PC-9 (cell line): ENCODE measurements around the gene LYPLA2. TPM values are rescaled to one million over a fixed set of nuclear protein-coding genes. Genes with fewer than 3 reads are reported as not detected.

ENCODE experiments used
- BruUV-seq: library from RNA; stranded (reverse); fragments of 400-500 nt; replicated peaks from 2 replicates; lab custom pipeline; 2021; lab: Mats Ljungman, UMichigan
- CTCF ChIA-PET: fragments of 300-600 bp; sonication (Branson Sonifier 250); formaldehyde crosslinking; loops from one replicate; lab custom pipeline; 2022; ENCODE audit warnings: antibody characterized with exemption; lab: Charles Lee
- POLR2A ChIA-PET: fragments of 300-600 bp; sonication (Branson Sonifier 250); formaldehyde crosslinking; loops from one replicate; lab custom pipeline; 2022; ENCODE audit warnings: antibody characterized with exemption; ENCODE audit not compliant: unreplicated experiment; lab: Charles Lee
- DNase-seq, 2 experiments: peaks; one replicate each; pipeline versions ENCODE4 v3.0.0 to v3.0.0-alpha.2; 2015 to 2022; ENCODE audit warnings: mixed read lengths in 1 of 2
- H2AFZ ChIP-seq: fragments of 200-600 bp; sonication (generic); 2 replicates; pipeline ENCODE4 v1.8.1; 2017; ENCODE audit warnings: antibody characterized with exemption
- H3F3A ChIP-seq: fragments of 200-600 bp; sonication (generic); 2 replicates; pipeline ENCODE4 v1.8.1; 2017; ENCODE audit warnings: antibody characterized with exemption, mild to moderate bottlenecking, low read depth; ENCODE audit not compliant: insufficient read depth
- H3K27ac ChIP-seq: fragments of 200-600 bp; sonication (generic); 2 replicates; pipeline ENCODE4 v1.6.1; 2016; ENCODE audit warnings: mixed run types
- H3K27me3 ChIP-seq: fragments of 200-600 bp; sonication (generic); 2 replicates; pipeline ENCODE4 v1.6.1; 2016; ENCODE audit warnings: low read depth, mixed run types; ENCODE audit not compliant: insufficient read depth
- H3K36me3 ChIP-seq: fragments of 200-600 bp; sonication (generic); 2 replicates; pipeline ENCODE4 v1.6.1; 2016; ENCODE audit warnings: low read depth, mixed run types
- H3K4me1 ChIP-seq: fragments of 200-600 bp; sonication (generic); replicated peaks from 2 replicates; pipeline ENCODE4 v1.6.1; 2016; ENCODE audit warnings: mixed run types; ENCODE audit not compliant: insufficient read depth
- H3K4me2 ChIP-seq: fragments of 200-600 bp; sonication (generic); 2 replicates; pipeline ENCODE4 v1.6.1; 2017; ENCODE audit warnings: mixed run types
- H3K4me3 ChIP-seq: fragments of 200-600 bp; sonication (generic); 2 replicates; pipeline ENCODE4 v1.6.1; 2016; ENCODE audit warnings: mixed run types
- H3K79me2 ChIP-seq: fragments of 200-600 bp; sonication (generic); 2 replicates; pipeline ENCODE4 v1.6.1; 2017; ENCODE audit warnings: low read depth, mixed run types
- H3K9me2 ChIP-seq: fragments of 200-600 bp; sonication (generic); 2 replicates; pipeline ENCODE4 v1.8.1; 2017; ENCODE audit warnings: mild to moderate bottlenecking; ENCODE audit not compliant: insufficient read depth
- H3K9me3 ChIP-seq: fragments of 200-600 bp; sonication (generic); 2 replicates; pipeline ENCODE4 v1.8.1; 2016; ENCODE audit warnings: low read depth; ENCODE audit not compliant: insufficient read depth
- H4K20me1 ChIP-seq: fragments of 200-600 bp; sonication (generic); 2 replicates; pipeline ENCODE4 v1.8.1; 2017; ENCODE audit not compliant: insufficient read depth
- CTCF ChIP-seq: fragments of 200-600 bp; sonication (generic); conservative IDR thresholded peaks from 2 replicates; pipeline ENCODE4 v1.6.1; 2017; ENCODE audit warnings: mixed run types, antibody characterized with exemption, mild to moderate bottlenecking, moderate library complexity
- EZH2 ChIP-seq: fragments of 200-600 bp; sonication (generic); IDR thresholded peaks from 2 replicates; pipeline ENCODE4 v1.8.0; 2017; ENCODE audit warnings: antibody characterized with exemption, low read depth
- intact Hi-C: fragments of 100-400 bp; cut with micrococcal nuclease; formaldehyde crosslinking; loops from one replicate; pipeline ENCODE4 v1.10.0; 2022; ENCODE audit not compliant: unreplicated experiment
- total RNA-seq: library from RNA; stranded (reverse); gene quantifications from 2 replicates; pipeline ENCODE4 v1.2.3, GENCODE V29; 2021

LYPLA2 gene
- total RNA-seq, 1 experiment from 2014 or later, result 90.1 TPM

GRCh38 chr1:23796466-23797271, 5.7 kb downstream of the LYPLA2 start:
- Histone ChIP-seq H3K9me3 (no peaks in the 10 kb centered on the region), H3K79me2 (peaks cover 17% of the 10 kb centered on the region), H3K27ac (no peak overlapping the region), H3K4me1 (peaks cover 11% of the 10 kb centered on the region), H2AFZ (no peak overlapping the region), H3K36me3 (no peaks in the 10 kb centered on the region), H3K9me2 (no peaks in the 10 kb centered on the region), H3F3A (peaks cover 10% of the 10 kb centered on the region; the same call in 1 of the 2 replicates), H3K27me3 (no peaks in the 10 kb centered on the region), H3K4me2 (no peak overlapping the region), H4K20me1 (no peaks in the 10 kb centered on the region), H3K4me3 (no peak overlapping the region)
- CTCF ChIA-PET, result no interaction called here
- no TSS peak for BruUV-seq
- POLR2A ChIA-PET, result interaction anchor here (0.7 kb wide), 1 partner anchor 69 kb away, joined by 3 read pairs; no protein-coding TSS in a partner anchor
- intact Hi-C loops, result no loop called here
- DNase-seq, result no peak
- no peak for TF ChIP-seq EZH2
- TF ChIP-seq CTCF, result no peak

GRCh38 chr1:23797478-23798448, 6.8 kb downstream of the LYPLA2 start:
- ChIA-PET POLR2A (no interaction called here), CTCF (interaction anchor here (0.5 kb wide), 1 partner anchor 8 kb away, joined by 3 read pairs; no protein-coding TSS in a partner anchor)
- no peaks in the 10 kb centered on the region for H3K27me3 ChIP-seq
- intact Hi-C loops, result no loop called here
- H3K27ac ChIP-seq, result no peak overlapping the region
- no peaks in the 10 kb centered on the region for H3K36me3 ChIP-seq
- H3K9me2 ChIP-seq, result no peaks in the 10 kb centered on the region
- no peak overlapping the region for H2AFZ ChIP-seq
- no peak overlapping the region for H3K4me2 ChIP-seq
- peaks cover 7% of the 10 kb centered on the region for H3K79me2 ChIP-seq
- H3F3A ChIP-seq, result peaks cover 10% of the 10 kb centered on the region; the same call in 1 of the 2 replicates
- H3K9me3 ChIP-seq, result no peaks in the 10 kb centered on the region
- DNase-seq, result no peak
- H4K20me1 ChIP-seq, result no peaks in the 10 kb centered on the region
- H3K4me1 ChIP-seq, result peaks cover 14% of the 10 kb centered on the region
- H3K4me3 ChIP-seq, result no peak overlapping the region
- BruUV-seq, result no TSS peak
- TF ChIP-seq CTCF (no peak), EZH2 (no peak)

- CTCF ChIA-PET, result interaction anchor here (0.5 to 1.1 kb wide), 2 partner anchors 9 to 27 kb away, joined by 3 to 4 read pairs; no protein-coding TSS in a partner anchor
- Histone ChIP-seq H3K36me3 (no peaks in the 10 kb centered on the region), H3K4me1 (peaks cover 14% of the 10 kb centered on the region), H3K27me3 (no peaks in the 10 kb centered on the region), H3K4me3 (peak overlapping the region; percentile 72; the same call in 1 of the 2 replicates), H3F3A (peaks cover 10% of the 10 kb centered on the region; the same call in 1 of the 2 replicates), H3K9me3 (no peaks in the 10 kb centered on the region), H3K79me2 (no peaks in the 10 kb centered on the region), H4K20me1 (no peaks in the 10 kb centered on the region), H3K9me2 (no peaks in the 10 kb centered on the region), H3K4me2 (peak overlapping the region; percentile 82), H3K27ac (peak overlapping the region; percentile 85), H2AFZ (no peak overlapping the region)
- intact Hi-C loops, result loop anchor here (1.0 kb wide), 1 partner anchor 7 kb away; the partner anchor contains the start of gene LYPLA2
- DNase-seq, result no peak
- POLR2A ChIA-PET, result interaction anchor here (0.6 kb wide), 1 partner anchor 105 kb away, joined by 32 read pairs; no protein-coding TSS in a partner anchor
- no TSS peak for BruUV-seq
- TF ChIP-seq CTCF (no peak), EZH2 (no peak)
Observed at GRCh38 chr1:23798662-23799142, 7.8 kb downstream of the LYPLA2 start.
